ENCODE measurements around the gene ADPGK. TPM values are rescaled to one million over a fixed set of nuclear protein-coding genes. Genes with fewer than 3 reads are reported as not detected.
A peak's percentile ranks its signal among the peaks of the same experiment; 100 is the strongest.

ADPGK gene
- total RNA-seq, 4 donors from 2014 or later: 53.0 to 74.6 (median 61.7) TPM

GRCh38 chr15:72785432-72785831 lies 1.9 kb upstream of the ADPGK start:
- Histone ChIP-seq H3K9me3 (no peaks in the 10 kb centered on the region), H3K4me1 (peaks cover 5 to 18% of the 10 kb centered on the region in 2 donors), H3K27ac (no peak overlapping the region), H3K36me3 (no peaks in the 10 kb centered on the region), H3K4me3 (replicated peaks in 1 of 3) (no peak overlapping the region), H3K27me3 (no peaks in the 10 kb centered on the region)
- WGBS, 2 donors: 60 to 79% methylated on average over 4 of the region's 4 CpGs
- TF ChIP-seq POLR2A (IDR thresholded peaks at IDR 0.05) (no peak), CTCF (IDR thresholded peaks at IDR 0.05) (no peak)
- intact Hi-C loops (cut with DNase I): no loop called here
- DNase-seq: no peak

- peak in 1 of 2 donors; percentile 6 for DNase-seq
- intact Hi-C loops (cut with DNase I): loop anchor here (5.0 kb wide), 1 partner anchor 298 kb away; no protein-coding TSS in a partner anchor
- 50% methylated on average over 7 of the region's 7 CpGs for whole genome bisulfite sequencing, 2 donors
- H3K36me3 ChIP-seq: no peaks in the 10 kb centered on the region
- H3K27ac ChIP-seq: peak overlapping the region; percentile 87 to 95 (median 89)
- no peaks in the 10 kb centered on the region for H3K27me3 ChIP-seq
- TF ChIP-seq CTCF (IDR thresholded peaks at IDR 0.05) (no peak), POLR2A (IDR thresholded peaks at IDR 0.05) (no peak)
- H3K9me3 ChIP-seq: no peaks in the 10 kb centered on the region
- peaks cover 5 to 18% of the 10 kb centered on the region in 2 donors for H3K4me1 ChIP-seq
- peak overlapping the region; percentile 84 to 95 (median 89) for H3K4me3 ChIP-seq (replicated peaks in 1 of 3)
Measured at GRCh38 chr15:72784456-72784876, 908 bp upstream of the ADPGK start.

- DNase-seq: peak in 1 of 2 donors; percentile 53
- Histone ChIP-seq H3K4me1 (peaks cover 5 to 18% of the 10 kb centered on the region in 2 donors), H3K4me3 (replicated peaks in 1 of 3) (peak overlapping the region; percentile 84 to 95 (median 89)), H3K36me3 (no peaks in the 10 kb centered on the region), H3K27ac (peak overlapping the region; percentile 84 to 95 (median 87)), H3K9me3 (no peaks in the 10 kb centered on the region), H3K27me3 (no peaks in the 10 kb centered on the region)
- TF ChIP-seq CTCF (IDR thresholded peaks at IDR 0.05) (peak in 1 of 6 experiments; percentile 9), POLR2A (IDR thresholded peaks at IDR 0.05) (no peak)
- 1% methylated on average over 20 to 30 of the region's 52 CpGs for WGBS, 2 donors
- intact Hi-C loops (cut with DNase I): loop anchor here (5.0 kb wide), 1 partner anchor 299 kb away; no protein-coding TSS in a partner anchor
Measured at GRCh38 chr15:72783004-72783639, 436 bp downstream of the ADPGK start.

GRCh38 chr15:72782274-72783003 lies 1.1 kb downstream of the ADPGK start:
- no peak for TF ChIP-seq CTCF (IDR thresholded peaks at IDR 0.05)
- TF ChIP-seq POLR2A (IDR thresholded peaks at IDR 0.05): no peak
- WGBS, 2 donors: 48 to 50% methylated on average over 14 of the region's 14 CpGs
- peak overlapping the region; percentile 84 to 95 (median 89) for H3K4me3 ChIP-seq (replicated peaks in 1 of 3)
- no peak for DNase-seq
- H3K4me1 ChIP-seq: peaks cover 5 to 18% of the 10 kb centered on the region in 2 donors
- peak overlapping the region in 1 of 3 donors; percentile 87 for H3K27ac ChIP-seq
- H3K9me3 ChIP-seq: no peaks in the 10 kb centered on the region
- intact Hi-C loops (cut with DNase I): loop anchor here (5.0 kb wide), 1 partner anchor 300 kb away; no protein-coding TSS in a partner anchor
- H3K36me3 ChIP-seq: no peaks in the 10 kb centered on the region
- no peaks in the 10 kb centered on the region for H3K27me3 ChIP-seq

Measured in thyroid gland (tissue), 4 donors.